A673 (cell line): ENCODE measurements around the gene TMEM167A.

ENCODE experiments used
- CTCF ChIP-seq: fragments of 300-800, 200-600 bp; sonication (generic); conservative IDR thresholded peaks from 2 replicates; pipeline ENCODE4 v1.5.1; 2017; ENCODE audit warnings: low read depth, mild to moderate bottlenecking, antibody characterized with exemption, low read length, moderate library complexity, mixed read lengths
- EZH2 ChIP-seq: fragments of 200-600 bp; sonication (generic); IDR thresholded peaks from 2 replicates; pipeline ENCODE4 v1.6.1; 2017; ENCODE audit warnings: borderline replicate concordance, low read depth, mild to moderate bottlenecking, mixed read lengths, antibody characterized with exemption, low read length; ENCODE audit not compliant: poor library complexity, severe bottlenecking

GRCh38 chr5:83050723-83051340, 26.4 kb downstream of the TMEM167A start:
- TF ChIP-seq EZH2 (no peak), CTCF (no peak)
